ENCODE results near the gene RSBN1L. TPM values are rescaled to one million over a fixed set of nuclear protein-coding genes. Genes with fewer than 3 reads are reported as not detected.

Gene RSBN1L
- total RNA-seq, 1 donor from 2014 or later = 10.4 TPM

DNA sequence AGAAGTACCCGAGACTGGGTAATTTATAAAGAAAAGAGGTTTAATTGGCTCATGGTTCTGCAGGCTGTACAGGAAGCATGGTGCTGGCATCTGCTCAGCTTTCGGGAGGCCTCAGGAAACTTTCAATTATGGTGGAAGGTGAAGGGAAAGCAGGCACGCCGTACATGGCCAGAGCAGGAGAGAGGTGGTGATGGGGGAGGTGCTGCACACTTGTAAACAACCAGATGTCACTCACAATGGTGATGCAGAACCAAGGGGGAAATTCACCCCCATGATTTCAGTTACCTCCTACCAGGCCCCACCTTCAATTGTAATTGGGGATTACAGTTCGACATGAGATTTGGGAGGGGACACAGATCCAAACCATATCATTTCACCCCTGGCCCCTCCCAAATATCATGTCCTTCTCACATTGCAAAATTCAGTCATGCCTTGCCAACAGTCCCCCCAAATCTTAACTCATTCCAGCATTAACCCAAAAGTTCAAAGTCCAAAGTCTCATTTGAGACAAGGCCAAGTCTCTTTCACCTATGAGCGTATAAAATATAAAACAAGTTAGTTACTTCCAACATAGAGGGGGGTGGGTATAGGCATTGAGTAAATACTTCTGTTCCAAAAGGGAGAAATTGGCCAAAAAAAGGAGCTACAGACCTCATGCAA lies 50.0 kb downstream of the RSBN1L start:
- Mint-ChIP-seq H3K4me1 (ENCODE audit: low read depth) (no peaks in the 10 kb centered on the region), H3K27me3 (ENCODE audit: low read depth) (no peaks in the 10 kb centered on the region), H3K9me3 (ENCODE audit: low read depth) (no peaks in the 10 kb centered on the region), H3K36me3 (ENCODE audit: low read depth) (peaks cover 4% of the 10 kb centered on the region), H3K27ac (ENCODE audit: unreplicated experiment) (no peak overlapping the region), H3K4me3 (ENCODE audit: unreplicated experiment) (no peak overlapping the region)
- no peak for TF ChIP-seq CTCF (IDR thresholded peaks at IDR 0.05)
- no peak for DNase-seq (ENCODE audit: low spot score)

GRCh38 chr7:77746824-77747165 lies 50.5 kb downstream of the RSBN1L start:
- Mint-ChIP-seq H3K36me3 (ENCODE audit: low read depth) (peaks cover 4% of the 10 kb centered on the region), H3K9me3 (ENCODE audit: low read depth) (no peaks in the 10 kb centered on the region), H3K27me3 (ENCODE audit: low read depth) (no peaks in the 10 kb centered on the region), H3K4me3 (ENCODE audit: unreplicated experiment) (no peak overlapping the region), H3K4me1 (ENCODE audit: low read depth) (no peaks in the 10 kb centered on the region), H3K27ac (ENCODE audit: unreplicated experiment) (no peak overlapping the region)
- TF ChIP-seq CTCF (IDR thresholded peaks at IDR 0.05) = no peak
- DNase-seq (ENCODE audit: low spot score) = no peak

- H3K27me3 Mint-ChIP-seq (ENCODE audit: low read depth) = no peaks in the 10 kb centered on the region
Measured at GRCh38 chr7:77747178-77747577, 50.9 kb downstream of the RSBN1L start.

DNA sequence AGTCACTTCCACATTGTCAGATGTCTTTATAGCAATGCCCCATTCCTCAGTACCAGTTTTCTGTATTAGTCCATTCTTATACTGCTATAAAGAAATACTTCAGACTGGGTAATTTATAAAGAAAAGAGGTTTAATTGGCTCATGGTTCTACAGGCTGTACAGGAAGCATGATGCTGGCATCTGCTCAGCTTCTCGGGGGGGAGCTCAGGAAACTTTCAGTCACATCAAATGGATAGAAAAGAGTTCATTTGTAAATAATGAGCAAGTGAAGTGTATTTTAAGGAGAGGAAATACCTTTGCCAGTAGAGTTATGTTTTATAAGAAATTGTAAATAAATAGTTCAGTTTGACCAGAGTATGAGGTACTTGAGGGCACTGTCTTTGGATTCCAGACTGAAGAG lies 51.5 kb downstream of the RSBN1L start:
- no peak for DNase-seq (ENCODE audit: low spot score)
- H3K27ac Mint-ChIP-seq (ENCODE audit: unreplicated experiment) = no peak overlapping the region

More at GRCh38 chr7:77747178-77747577, 50.9 kb downstream of the RSBN1L start:
- no peaks in the 10 kb centered on the region for H3K9me3 Mint-ChIP-seq (ENCODE audit: low read depth)
- no peak for TF ChIP-seq CTCF (IDR thresholded peaks at IDR 0.05)
- H3K27ac Mint-ChIP-seq (ENCODE audit: unreplicated experiment) = no peak overlapping the region
- H3K36me3 Mint-ChIP-seq (ENCODE audit: low read depth) = peaks cover 4% of the 10 kb centered on the region
- no peak overlapping the region for H3K4me3 Mint-ChIP-seq (ENCODE audit: unreplicated experiment)
- no peak for DNase-seq (ENCODE audit: low spot score)
- no peaks in the 10 kb centered on the region for H3K4me1 Mint-ChIP-seq (ENCODE audit: low read depth)

GRCh38 chr7:77752016-77752415 lies 55.8 kb downstream of the RSBN1L start:
- H3K27ac Mint-ChIP-seq (ENCODE audit: unreplicated experiment) = no peak overlapping the region
- no peak for DNase-seq (ENCODE audit: low spot score)
- H3K4me3 Mint-ChIP-seq (ENCODE audit: unreplicated experiment) = no peak overlapping the region
- no peaks in the 10 kb centered on the region for H3K4me1 Mint-ChIP-seq (ENCODE audit: low read depth)
- no peak for TF ChIP-seq CTCF (IDR thresholded peaks at IDR 0.05)
- no peaks in the 10 kb centered on the region for H3K9me3 Mint-ChIP-seq (ENCODE audit: low read depth)
- H3K27me3 Mint-ChIP-seq (ENCODE audit: low read depth) = no peaks in the 10 kb centered on the region
- peaks cover 4% of the 10 kb centered on the region for H3K36me3 Mint-ChIP-seq (ENCODE audit: low read depth)

More for the DNA sequence above, 51.5 kb downstream of the RSBN1L start:
- H3K4me1 Mint-ChIP-seq (ENCODE audit: low read depth) = no peaks in the 10 kb centered on the region
- no peaks in the 10 kb centered on the region for H3K27me3 Mint-ChIP-seq (ENCODE audit: low read depth)
- peaks cover 4% of the 10 kb centered on the region for H3K36me3 Mint-ChIP-seq (ENCODE audit: low read depth)
- no peaks in the 10 kb centered on the region for H3K9me3 Mint-ChIP-seq (ENCODE audit: low read depth)
- no peak for TF ChIP-seq CTCF (IDR thresholded peaks at IDR 0.05)
- no peak overlapping the region for H3K4me3 Mint-ChIP-seq (ENCODE audit: unreplicated experiment)
